Hepatic stellate cell (primary cell): ENCODE measurements around the gene RBM25.
"Not testable (repeated sequence)": the region's sequence is repeated elsewhere in the genome, so short reads cannot be mapped to it uniquely, and the experiment has no call there.

Experiments used
- DNase-seq: peaks from one replicate; pipeline ENCODE4 v3.0.0; 2011; ENCODE audit warnings: low spot score

The RBM25 gene

GRCh38 chr14:73058224-73058921, at the start of gene RBM25:
Gene RBM25 (plus strand): TSS chr14:73058534. CDS start chr14:73071642, 13,108 bp downstream.
- peak; percentile 97 for DNase-seq

- not testable (repeated sequence) for DNase-seq
These were observed 47.1 kb upstream of the RBM25 start for GRCh38 chr14:73011189-73011588.

- peak; percentile 38 for DNase-seq
These were observed 44.2 kb upstream of the RBM25 start for GRCh38 chr14:73014105-73014504.

- DNase-seq = not testable (repeated sequence)
These were observed 42.8 kb upstream of the RBM25 start for GRCh38 chr14:73015552-73015951.

GRCh38 chr14:73016011-73016410, 42.3 kb upstream of the RBM25 start:
- not testable (repeated sequence) for DNase-seq

- no peak for DNase-seq
These were observed 36.3 kb upstream of the RBM25 start for GRCh38 chr14:73022051-73022450.

GRCh38 chr14:73025544-73025943, 32.8 kb upstream of the RBM25 start:
- peak; percentile 13 for DNase-seq

GRCh38 chr14:73026243-73026844, 32.0 kb upstream of the RBM25 start:
- DNase-seq = no peak

GRCh38 chr14:73026845-73027542, 31.3 kb upstream of the RBM25 start, which contains the start of gene ZFYVE1:
Gene ZFYVE1 (minus strand): TSS chr14:73027106. CDS start chr14:73024508, 2,598 bp downstream.
- DNase-seq = peak; percentile 96

- no peak for DNase-seq
These were observed 30.8 kb upstream of the RBM25 start for GRCh38 chr14:73027546-73027945.

GRCh38 chr14:73027984-73028383, 30.4 kb upstream of the RBM25 start:
- no peak for DNase-seq

- not testable (repeated sequence) for DNase-seq
These were observed 21.5 kb upstream of the RBM25 start for GRCh38 chr14:73036706-73037450.

GRCh38 chr14:73047808-73048207, 10.5 kb upstream of the RBM25 start:
- DNase-seq = no peak

- DNase-seq = no peak
These were observed 8.9 kb upstream of the RBM25 start for GRCh38 chr14:73049428-73049827.

- no peak for DNase-seq
These were observed 3.1 kb upstream of the RBM25 start for GRCh38 chr14:73055251-73055650.

- DNase-seq = no peak
These were observed 450 bp upstream of the RBM25 start for GRCh38 chr14:73057944-73058223.

- peak; percentile 55 for DNase-seq
These were observed 764 bp downstream of the RBM25 start for GRCh38 chr14:73058922-73059673.

- no peak for DNase-seq
These were observed 11.3 kb downstream of the RBM25 start for GRCh38 chr14:73069585-73069984.

- DNase-seq = no peak
These were observed 32.7 kb downstream of the RBM25 start for GRCh38 chr14:73091044-73091443.

- DNase-seq = no peak
These were observed 39.1 kb downstream of the RBM25 start for GRCh38 chr14:73097421-73097820.

GRCh38 chr14:73100334-73100733, 42.0 kb downstream of the RBM25 start:
- DNase-seq = no peak
